ENCODE data around the gene DLGAP1. TPM values are rescaled to one million over a fixed set of nuclear protein-coding genes. Genes with fewer than 3 reads are reported as not detected.

Gene DLGAP1
- total RNA-seq, 1 experiment from 2014 or later: 23.2 TPM

- Histone ChIP-seq H3K27me3 (ENCODE audit: insufficient read depth, low read length) (no peaks in the 10 kb centered on the region), H3K23ac (ENCODE audit: insufficient read length, low read depth, low read length) (no peak overlapping the region), H2BK120ac (ENCODE audit: low read depth, low read length, poor library complexity, severe bottlenecking) (no peak overlapping the region), H3T11ph (ENCODE audit: low read length) (no peak overlapping the region), H3K27ac (ENCODE audit: insufficient read length, low read depth, low read length) (no peak overlapping the region), H3K79me1 (ENCODE audit: insufficient read depth, low read depth, low read length, poor library complexity, severe bottlenecking) (no peaks in the 10 kb centered on the region), H3K4me1 (ENCODE audit: insufficient read depth, low read length) (peaks cover 6% of the 10 kb centered on the region; the same call in 1 of the 2 replicates), H3K4me2 (ENCODE audit: insufficient read depth, insufficient read length, low read length) (no peak overlapping the region), H2BK5ac (ENCODE audit: insufficient read length, low read length) (no peak overlapping the region), H3K4ac (ENCODE audit: low read depth, low read length) (no peak overlapping the region), H2BK12ac (ENCODE audit: insufficient read length, low read depth, low read length) (no peak overlapping the region), H2BK20ac (ENCODE audit: low read depth, low read length, poor library complexity, severe bottlenecking) (no peak overlapping the region), H2BK15ac (ENCODE audit: low read depth, low read length) (no peak overlapping the region), H4K8ac (replicated peaks; ENCODE audit: insufficient read length, low read depth, low read length) (no peak overlapping the region), H3K79me2 (ENCODE audit: insufficient read depth, low read length) (peaks cover 1% of the 10 kb centered on the region; the same call in 1 of the 2 replicates), H2AK5ac (ENCODE audit: insufficient read length, low read length) (no peak overlapping the region), H4K5ac (ENCODE audit: insufficient read length, low read depth, low read length) (no peak overlapping the region), H4K91ac (ENCODE audit: insufficient read length, low read depth, low read length) (no peak overlapping the region), H3K9me3 (ENCODE audit: control insufficient read depth, low read depth, low read length) (no peaks in the 10 kb centered on the region), H2AFZ (ENCODE audit: low read length) (no peak overlapping the region), H3K56ac (ENCODE audit: insufficient read length, low read depth, low read length) (no peak overlapping the region), H3K14ac (ENCODE audit: insufficient read depth, low read length) (no peak overlapping the region), H3K18ac (ENCODE audit: insufficient read length, low read depth, low read length) (no peak overlapping the region), H3K9ac (ENCODE audit: extremely low read depth, insufficient read length, low read length) (no peak overlapping the region), H4K20me1 (ENCODE audit: control insufficient read depth, insufficient read depth, insufficient read length) (no peaks in the 10 kb centered on the region), H3K23me2 (ENCODE audit: insufficient read length, low read depth, low read length, poor library complexity, severe bottlenecking) (no peaks in the 10 kb centered on the region)
- Mint-ChIP-seq H3K27ac (no peak overlapping the region), H3K27me3 (ENCODE audit: low read depth) (no peaks in the 10 kb centered on the region), H3K36me3 (ENCODE audit: insufficient read depth in 1 of 3, low read depth in 3 of 3) (peaks cover 8 to 17% (median 12%) of the 10 kb centered on the region in 3 experiments), H3K4me3 (no peak overlapping the region), H3K9me3 (no peaks in the 10 kb centered on the region), H3K4me1 (peaks cover 4% of the 10 kb centered on the region in 2 experiments)
- no CpG with 5 or more reads among the region's 1 CpG for WGBS (ENCODE audit: extremely low coverage, insufficient read length, low lambda C conversion rate)
- DNase-seq: no peak
- TF ChIP-seq, protein P1, sequence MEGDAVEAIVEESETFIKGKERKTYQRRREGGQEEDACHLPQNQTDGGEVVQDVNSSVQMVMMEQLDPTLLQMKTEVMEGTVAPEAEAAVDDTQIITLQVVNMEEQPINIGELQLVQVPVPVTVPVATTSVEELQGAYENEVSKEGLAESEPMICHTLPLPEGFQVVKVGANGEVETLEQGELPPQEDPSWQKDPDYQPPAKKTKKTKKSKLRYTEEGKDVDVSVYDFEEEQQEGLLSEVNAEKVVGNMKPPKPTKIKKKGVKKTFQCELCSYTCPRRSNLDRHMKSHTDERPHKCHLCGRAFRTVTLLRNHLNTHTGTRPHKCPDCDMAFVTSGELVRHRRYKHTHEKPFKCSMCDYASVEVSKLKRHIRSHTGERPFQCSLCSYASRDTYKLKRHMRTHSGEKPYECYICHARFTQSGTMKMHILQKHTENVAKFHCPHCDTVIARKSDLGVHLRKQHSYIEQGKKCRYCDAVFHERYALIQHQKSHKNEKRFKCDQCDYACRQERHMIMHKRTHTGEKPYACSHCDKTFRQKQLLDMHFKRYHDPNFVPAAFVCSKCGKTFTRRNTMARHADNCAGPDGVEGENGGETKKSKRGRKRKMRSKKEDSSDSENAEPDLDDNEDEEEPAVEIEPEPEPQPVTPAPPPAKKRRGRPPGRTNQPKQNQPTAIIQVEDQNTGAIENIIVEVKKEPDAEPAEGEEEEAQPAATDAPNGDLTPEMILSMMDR (conservative IDR thresholded peaks at IDR 0.05): no peak
These were observed 21.4 kb downstream of the DLGAP1 start for GRCh38 chr18:4433717-4434116.
